ENCODE results near the gene DLG2.
"Not testable (repeated sequence)": the region's sequence is repeated elsewhere in the genome, so short reads cannot be mapped to it uniquely, and the experiment has no call there.

DLG2 gene

GRCh38 chr11:85472953-85473352 is 154.2 kb downstream of the DLG2 start:
- Mint-ChIP-seq H3K36me3 (peaks cover 8% of the 10 kb centered on the region), H3K9me3 (peaks cover 6% of the 10 kb centered on the region), H3K27ac (no peak overlapping the region), H3K4me3 (no peak overlapping the region), H3K27me3 (no peaks in the 10 kb centered on the region), H3K4me1 (no peaks in the 10 kb centered on the region)

DNA sequence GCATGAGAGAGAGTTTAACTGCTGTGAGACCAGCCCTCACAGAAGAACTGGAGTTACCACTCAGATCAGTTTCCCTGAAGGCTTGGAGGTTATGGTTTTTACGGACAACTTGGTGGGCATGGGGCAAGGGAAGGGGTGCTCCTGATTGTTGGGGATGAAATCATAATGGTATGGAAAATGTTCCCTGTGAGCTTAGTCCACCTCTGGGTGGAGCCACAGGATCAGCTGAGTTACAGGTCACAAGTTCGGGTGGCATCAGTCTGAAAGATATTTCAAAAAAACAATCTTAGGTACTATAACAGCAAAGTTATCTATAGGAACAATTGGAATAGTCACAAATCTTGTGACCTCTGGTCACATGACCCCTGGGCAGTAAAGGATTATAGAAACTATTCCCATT is 162.9 kb downstream of the DLG2 start:
- Mint-ChIP-seq H3K9me3 (peaks cover 18% of the 10 kb centered on the region), H3K27ac (no peak overlapping the region), H3K4me3 (no peak overlapping the region), H3K36me3 (peaks cover 14% of the 10 kb centered on the region), H3K4me1 (no peaks in the 10 kb centered on the region), H3K27me3 (no peaks in the 10 kb centered on the region)

DNA sequence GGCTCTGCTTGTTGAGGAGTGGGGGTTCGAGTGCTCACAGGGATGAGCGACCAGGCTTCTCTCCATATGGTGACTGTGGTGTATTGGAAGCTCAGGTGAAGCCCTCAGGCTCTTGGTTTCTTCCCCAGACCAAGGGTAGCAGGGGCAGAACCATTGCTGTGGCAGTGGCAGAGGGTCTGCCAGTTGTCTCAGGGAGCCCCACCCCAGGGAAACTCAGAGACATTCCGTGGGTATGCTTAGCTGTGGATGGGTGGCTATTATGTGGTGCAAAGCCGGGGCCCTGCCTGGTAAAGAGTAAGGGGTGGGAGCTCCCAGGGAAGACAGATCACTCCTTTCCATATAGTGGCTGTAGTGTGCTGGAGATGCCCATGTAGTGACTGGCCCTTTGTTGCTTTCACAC is 167.8 kb downstream of the DLG2 start:
- Mint-ChIP-seq H3K9me3 (peaks cover 52% of the 10 kb centered on the region), H3K27ac (no peak overlapping the region), H3K27me3 (no peaks in the 10 kb centered on the region), H3K36me3 (peaks cover 10% of the 10 kb centered on the region), H3K4me1 (no peaks in the 10 kb centered on the region), H3K4me3 (no peak overlapping the region)

DNA sequence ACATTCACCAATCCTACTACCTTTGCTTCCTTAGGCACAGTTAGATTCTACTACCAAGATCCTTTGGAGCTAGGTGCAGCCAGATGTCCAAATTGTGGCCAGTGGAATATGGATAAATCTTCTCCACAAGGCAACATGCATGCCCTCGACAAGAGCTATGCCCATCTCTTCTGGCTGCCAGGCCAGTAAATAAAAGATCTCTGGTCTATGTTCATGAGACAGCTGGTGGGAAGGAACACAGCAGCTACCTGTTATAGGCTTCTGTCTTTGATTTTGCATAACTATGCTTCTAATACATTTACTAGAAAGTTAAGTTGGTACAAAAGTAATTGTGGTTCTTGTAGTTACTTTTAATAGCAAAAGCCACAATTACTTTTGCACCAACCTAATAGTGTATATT is 182.7 kb downstream of the DLG2 start:
- Mint-ChIP-seq H3K27me3 (no peaks in the 10 kb centered on the region), H3K4me3 (no peak overlapping the region), H3K27ac (no peak overlapping the region), H3K9me3 (peaks cover 16% of the 10 kb centered on the region), H3K4me1 (no peaks in the 10 kb centered on the region), H3K36me3 (peaks cover 3% of the 10 kb centered on the region)

GRCh38 chr11:85440273-85440672 is 186.9 kb downstream of the DLG2 start:
- peaks cover 3% of the 10 kb centered on the region for H3K36me3 Mint-ChIP-seq
- H3K27ac Mint-ChIP-seq, result no peak overlapping the region
- no peaks in the 10 kb centered on the region for H3K4me1 Mint-ChIP-seq
- no peaks in the 10 kb centered on the region for H3K27me3 Mint-ChIP-seq
- H3K9me3 Mint-ChIP-seq, result peaks cover 27% of the 10 kb centered on the region
- no peak overlapping the region for H3K4me3 Mint-ChIP-seq

GRCh38 chr11:85438328-85438727 is 188.8 kb downstream of the DLG2 start:
- H3K36me3 Mint-ChIP-seq, result peaks cover 5% of the 10 kb centered on the region
- H3K9me3 Mint-ChIP-seq, result peaks cover 41% of the 10 kb centered on the region
- H3K4me3 Mint-ChIP-seq, result no peak overlapping the region
- H3K27me3 Mint-ChIP-seq, result no peaks in the 10 kb centered on the region
- no peak overlapping the region for H3K27ac Mint-ChIP-seq
- no peaks in the 10 kb centered on the region for H3K4me1 Mint-ChIP-seq

DNA sequence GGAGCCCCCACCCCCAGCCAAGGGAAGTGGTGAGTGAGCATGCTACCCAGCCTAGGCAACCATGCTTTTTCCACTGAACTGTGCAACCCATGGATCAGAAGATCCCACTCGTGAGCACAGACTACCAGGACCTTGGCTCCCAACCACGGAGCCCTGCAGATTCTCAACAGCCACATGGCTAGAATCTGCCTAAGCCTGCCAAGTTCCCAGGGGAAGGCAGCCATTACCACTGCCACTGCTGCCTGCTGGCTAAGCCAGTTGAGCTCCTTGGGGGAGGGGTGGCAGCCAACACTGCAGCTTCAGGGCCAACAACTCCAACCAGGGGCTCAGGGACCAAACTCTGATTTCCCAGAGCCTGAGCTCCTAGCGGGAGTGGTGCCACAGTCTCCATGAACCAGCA is 195.8 kb downstream of the DLG2 start:
- H3K9me3 Mint-ChIP-seq, result peaks cover 44% of the 10 kb centered on the region
- H3K4me3 Mint-ChIP-seq, result no peak overlapping the region
- no peaks in the 10 kb centered on the region for H3K4me1 Mint-ChIP-seq
- H3K27ac Mint-ChIP-seq, result no peak overlapping the region
- H3K27me3 Mint-ChIP-seq, result no peaks in the 10 kb centered on the region
- H3K36me3 Mint-ChIP-seq, result peaks cover 5% of the 10 kb centered on the region

DNA sequence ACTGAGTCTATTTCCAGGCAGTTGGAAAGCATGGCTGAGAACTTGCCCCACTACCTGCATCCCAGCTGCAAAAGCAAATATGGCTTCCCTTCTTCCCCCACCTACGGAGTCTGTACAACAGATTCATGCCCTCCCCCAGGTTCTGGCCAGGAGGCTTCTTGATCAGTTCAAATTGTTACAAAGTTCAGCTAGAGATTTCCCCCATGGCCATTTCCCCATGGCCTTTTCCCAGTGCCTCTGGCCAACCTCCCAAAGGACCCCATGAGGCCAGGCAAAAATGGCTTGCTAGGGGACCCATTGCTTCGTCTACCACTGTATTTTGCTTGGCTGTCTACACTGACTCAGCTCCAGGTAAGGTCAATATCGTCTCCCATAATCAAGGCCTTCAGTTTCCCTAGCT is 203.3 kb downstream of the DLG2 start:
- no peaks in the 10 kb centered on the region for H3K27me3 Mint-ChIP-seq
- no peaks in the 10 kb centered on the region for H3K4me1 Mint-ChIP-seq
- no peak overlapping the region for H3K27ac Mint-ChIP-seq
- H3K4me3 Mint-ChIP-seq, result no peak overlapping the region
- peaks cover 11% of the 10 kb centered on the region for H3K36me3 Mint-ChIP-seq
- peaks cover 43% of the 10 kb centered on the region for H3K9me3 Mint-ChIP-seq

GRCh38 chr11:85423316-85423715 is 203.8 kb downstream of the DLG2 start:
- Mint-ChIP-seq H3K9me3 (peaks cover 42% of the 10 kb centered on the region), H3K27ac (no peak overlapping the region), H3K4me1 (no peaks in the 10 kb centered on the region), H3K4me3 (no peak overlapping the region), H3K36me3 (peaks cover 11% of the 10 kb centered on the region), H3K27me3 (no peaks in the 10 kb centered on the region)

DNA sequence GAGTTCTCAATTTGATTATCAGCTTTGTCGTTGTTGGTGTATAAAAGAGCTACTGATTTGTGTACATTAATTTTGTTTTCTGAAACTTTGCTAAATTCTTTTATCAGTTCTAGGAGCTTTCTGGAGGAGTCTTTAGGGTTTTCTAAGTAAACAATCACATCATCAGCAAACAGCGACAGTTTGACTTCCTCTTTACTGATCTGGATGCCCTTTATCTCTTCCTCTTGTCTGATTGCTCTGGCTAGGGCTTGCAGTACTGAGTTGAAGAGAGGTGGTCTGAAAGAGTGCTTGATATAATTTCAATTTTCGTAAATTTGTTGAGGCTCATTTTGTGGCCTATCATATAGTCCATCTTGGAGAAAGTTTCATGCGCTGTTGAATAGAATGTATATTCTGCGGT is 213.0 kb downstream of the DLG2 start:
- peaks cover 2% of the 10 kb centered on the region for H3K36me3 Mint-ChIP-seq
- H3K27ac Mint-ChIP-seq, result no peak overlapping the region
- H3K4me3 Mint-ChIP-seq, result no peak overlapping the region
- no peaks in the 10 kb centered on the region for H3K4me1 Mint-ChIP-seq
- H3K9me3 Mint-ChIP-seq, result peaks cover 35% of the 10 kb centered on the region
- H3K27me3 Mint-ChIP-seq, result no peaks in the 10 kb centered on the region

- H3K4me3 Mint-ChIP-seq, result no peak overlapping the region
- H3K9me3 Mint-ChIP-seq, result peaks cover 43% of the 10 kb centered on the region
- H3K27me3 Mint-ChIP-seq, result no peaks in the 10 kb centered on the region
- no peaks in the 10 kb centered on the region for H3K36me3 Mint-ChIP-seq
- H3K4me1 Mint-ChIP-seq, result no peaks in the 10 kb centered on the region
- H3K27ac Mint-ChIP-seq, result no peak overlapping the region
Observed at GRCh38 chr11:85407648-85408047, 219.5 kb downstream of the DLG2 start.

GRCh38 chr11:85406841-85407240 is 220.3 kb downstream of the DLG2 start:
- no peak overlapping the region for H3K4me3 Mint-ChIP-seq
- H3K27ac Mint-ChIP-seq, result no peak overlapping the region

DNA sequence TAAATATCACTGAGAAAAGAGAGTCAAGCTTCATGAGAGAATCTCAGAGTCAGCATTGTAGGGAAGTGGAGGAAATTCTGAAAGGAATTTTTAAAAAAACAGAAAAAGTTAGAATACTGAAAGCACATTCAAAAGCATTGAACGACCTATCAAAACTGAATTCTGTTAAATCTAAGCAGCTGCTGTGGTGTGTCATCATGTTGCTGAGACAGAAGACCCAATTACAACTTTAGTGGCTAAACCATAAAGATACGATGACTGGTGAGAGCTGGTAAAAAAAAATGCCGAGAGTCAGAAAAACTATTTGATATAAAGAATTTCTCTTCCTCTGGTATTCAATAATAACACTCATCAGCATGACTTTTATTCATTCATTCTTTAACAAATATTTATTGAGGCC is 220.8 kb downstream of the DLG2 start:
- Mint-ChIP-seq H3K27me3 (no peaks in the 10 kb centered on the region), H3K4me3 (no peak overlapping the region), H3K9me3 (peaks cover 35% of the 10 kb centered on the region), H3K36me3 (no peaks in the 10 kb centered on the region), H3K27ac (no peak overlapping the region), H3K4me1 (no peaks in the 10 kb centered on the region)

More at GRCh38 chr11:85406841-85407240, 220.3 kb downstream of the DLG2 start:
- H3K4me1 Mint-ChIP-seq, result no peaks in the 10 kb centered on the region
- H3K27me3 Mint-ChIP-seq, result no peaks in the 10 kb centered on the region
- no peaks in the 10 kb centered on the region for H3K36me3 Mint-ChIP-seq
- H3K9me3 Mint-ChIP-seq, result peaks cover 40% of the 10 kb centered on the region

GRCh38 chr11:85395515-85396055 is 231.6 kb downstream of the DLG2 start:
- not testable (repeated sequence) for H3K4me3 Mint-ChIP-seq, H3K36me3 Mint-ChIP-seq, H3K4me1 Mint-ChIP-seq, H3K27ac Mint-ChIP-seq, H3K27me3 Mint-ChIP-seq
- H3K9me3 Mint-ChIP-seq, result peaks cover 29% of the 10 kb centered on the region

- H3K4me1 Mint-ChIP-seq, result no peaks in the 10 kb centered on the region
- peaks cover 32% of the 10 kb centered on the region for H3K9me3 Mint-ChIP-seq
- no peaks in the 10 kb centered on the region for H3K27me3 Mint-ChIP-seq
- H3K27ac Mint-ChIP-seq, result no peak overlapping the region
- peaks cover 3% of the 10 kb centered on the region for H3K36me3 Mint-ChIP-seq
- no peak overlapping the region for H3K4me3 Mint-ChIP-seq
Observed at GRCh38 chr11:85394283-85394682, 232.9 kb downstream of the DLG2 start.

GRCh38 chr11:85391141-85391540 is 236.0 kb downstream of the DLG2 start:
- H3K9me3 Mint-ChIP-seq, result peaks cover 37% of the 10 kb centered on the region
- H3K27me3 Mint-ChIP-seq, result no peaks in the 10 kb centered on the region
- H3K4me1 Mint-ChIP-seq, result no peaks in the 10 kb centered on the region
- H3K36me3 Mint-ChIP-seq, result no peaks in the 10 kb centered on the region
- H3K4me3 Mint-ChIP-seq, result no peak overlapping the region
- no peak overlapping the region for H3K27ac Mint-ChIP-seq

DNA sequence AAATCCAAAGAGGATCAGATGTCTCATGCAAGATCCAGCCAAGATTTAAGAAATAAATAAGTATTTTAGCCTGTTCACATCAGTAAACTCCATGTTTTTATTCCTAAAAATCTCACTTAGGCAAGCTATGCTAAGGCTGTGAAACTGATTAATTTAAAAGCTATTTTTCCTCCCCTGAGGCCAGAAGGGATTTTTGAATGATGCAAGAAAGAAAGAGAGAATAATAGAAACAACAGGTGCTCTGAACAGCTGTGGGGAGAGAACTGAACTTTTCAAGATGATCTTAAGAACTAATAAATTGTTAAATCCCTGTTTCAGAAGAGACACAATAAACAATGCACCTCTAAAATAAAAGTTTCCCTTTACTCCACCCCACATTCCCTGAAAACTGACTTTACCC is 241.6 kb downstream of the DLG2 start:
- H3K9me3 Mint-ChIP-seq, result peaks cover 18% of the 10 kb centered on the region
- no peak overlapping the region for H3K4me3 Mint-ChIP-seq
- H3K36me3 Mint-ChIP-seq, result no peaks in the 10 kb centered on the region
- H3K27me3 Mint-ChIP-seq, result no peaks in the 10 kb centered on the region
- H3K4me1 Mint-ChIP-seq, result no peaks in the 10 kb centered on the region
- H3K27ac Mint-ChIP-seq, result no peak overlapping the region

All from activated naive CD4-positive, alpha-beta T cell treated with anti-CD3 and anti-CD28 coated beads, Interleukin-2, amount 50 U/mL, for 24 hours (primary cell).